MCF 10A (cell line): Measurements from ENCODE around the gene SUMO2. TPM values are rescaled to one million over a fixed set of nuclear protein-coding genes. Genes with fewer than 3 reads are reported as not detected.

Experiments used
- BruUV-seq: library from RNA; stranded (reverse); fragments of 400-500 nt; replicated peaks from 2 replicates; lab custom pipeline; 2021; lab: Mats Ljungman, UMichigan
- CTCF ChIA-PET: fragments of 300-600 bp; sonication (Branson Sonifier 250); formaldehyde crosslinking; extraction: SDS; loops from one replicate; lab custom pipeline; 2021; ENCODE audit warnings: antibody characterized with exemption, inconsistent platforms; lab: Yijun Ruan, JAX
- POLR2A ChIA-PET: fragments of 300-600, 350-650 bp; sonication (Branson Sonifier 250); formaldehyde crosslinking; extraction: SDS; loops from one replicate; lab custom pipeline; 2020; ENCODE audit warnings: antibody characterized with exemption, inconsistent platforms; lab: Yijun Ruan, JAX
- DNase-seq: peaks from one replicate; pipeline ENCODE4 v3.0.0-alpha.2; 2018; ENCODE audit not compliant: unreplicated experiment
- H3K27ac Mint-ChIP-seq: one replicate; pipeline ENCODE4 v1.8.0; 2022; ENCODE audit warnings: mild to moderate bottlenecking, low read depth, mixed read lengths; ENCODE audit not compliant: unreplicated experiment
- H3K27me3 Mint-ChIP-seq: one replicate; pipeline ENCODE4 v1.8.0; 2022; ENCODE audit warnings: mixed read lengths; ENCODE audit not compliant: insufficient read depth, unreplicated experiment
- H3K36me3 Mint-ChIP-seq: one replicate; pipeline ENCODE4 v1.8.0; 2022; ENCODE audit warnings: mild to moderate bottlenecking, moderate library complexity, mixed read lengths; ENCODE audit not compliant: insufficient read depth, unreplicated experiment
- H3K4me1 Mint-ChIP-seq: one replicate; pipeline ENCODE4 v1.8.0; 2022; ENCODE audit warnings: mixed read lengths; ENCODE audit not compliant: insufficient read depth, unreplicated experiment
- H3K4me3 Mint-ChIP-seq: one replicate; pipeline ENCODE4 v1.8.0; 2022; ENCODE audit warnings: mild to moderate bottlenecking, moderate library complexity, mixed read lengths; ENCODE audit not compliant: unreplicated experiment
- H3K9me3 Mint-ChIP-seq: one replicate; pipeline ENCODE4 v1.8.0; 2022; ENCODE audit warnings: mixed read lengths; ENCODE audit not compliant: unreplicated experiment
- intact Hi-C: fragments of 100-400 bp; cut with micrococcal nuclease; formaldehyde crosslinking; loops from 2 replicates; pipeline ENCODE4 v1.14.1; 2022
- total RNA-seq: library from RNA; stranded (reverse); gene quantifications from 2 replicates; pipeline ENCODE4 v1.2.3, GENCODE V29; 2022
- TF ChIP-seq, protein P1 (sequence below): fragments of 200-600 bp; IDR thresholded peaks from one replicate; pipeline ENCODE4 v1.8.0; 2022; ENCODE audit warnings: antibody characterized with exemption, mild to moderate bottlenecking; ENCODE audit not compliant: unreplicated experiment

SUMO2 gene
- total RNA-seq, 1 experiment from 2014 or later = 186 TPM

- peaks cover 6% of the 10 kb centered on the region for H3K9me3 Mint-ChIP-seq
- no TSS peak for BruUV-seq
- no peak for DNase-seq
- POLR2A ChIA-PET = interaction anchor here (0.6 to 2.4 kb wide), 23 partner anchors 10 to 308 kb away, joined by 3 to 19 read pairs (median 5); partner anchors contain the start of genes ARMC7, JPT1, KCTD2 and NUP85
- H3K4me3 Mint-ChIP-seq = peak overlapping the region; percentile 80
- peaks cover 58% of the 10 kb centered on the region for H3K36me3 Mint-ChIP-seq
- H3K27ac Mint-ChIP-seq = peak overlapping the region; percentile 77
- TF ChIP-seq, protein P1, sequence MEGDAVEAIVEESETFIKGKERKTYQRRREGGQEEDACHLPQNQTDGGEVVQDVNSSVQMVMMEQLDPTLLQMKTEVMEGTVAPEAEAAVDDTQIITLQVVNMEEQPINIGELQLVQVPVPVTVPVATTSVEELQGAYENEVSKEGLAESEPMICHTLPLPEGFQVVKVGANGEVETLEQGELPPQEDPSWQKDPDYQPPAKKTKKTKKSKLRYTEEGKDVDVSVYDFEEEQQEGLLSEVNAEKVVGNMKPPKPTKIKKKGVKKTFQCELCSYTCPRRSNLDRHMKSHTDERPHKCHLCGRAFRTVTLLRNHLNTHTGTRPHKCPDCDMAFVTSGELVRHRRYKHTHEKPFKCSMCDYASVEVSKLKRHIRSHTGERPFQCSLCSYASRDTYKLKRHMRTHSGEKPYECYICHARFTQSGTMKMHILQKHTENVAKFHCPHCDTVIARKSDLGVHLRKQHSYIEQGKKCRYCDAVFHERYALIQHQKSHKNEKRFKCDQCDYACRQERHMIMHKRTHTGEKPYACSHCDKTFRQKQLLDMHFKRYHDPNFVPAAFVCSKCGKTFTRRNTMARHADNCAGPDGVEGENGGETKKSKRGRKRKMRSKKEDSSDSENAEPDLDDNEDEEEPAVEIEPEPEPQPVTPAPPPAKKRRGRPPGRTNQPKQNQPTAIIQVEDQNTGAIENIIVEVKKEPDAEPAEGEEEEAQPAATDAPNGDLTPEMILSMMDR = no peak
- peaks cover 20% of the 10 kb centered on the region for H3K4me1 Mint-ChIP-seq
- CTCF ChIA-PET = interaction anchor here (0.7 to 1.4 kb wide), 4 partner anchors 9 to 122 kb away, joined by 4 to 6 read pairs (median 4); no protein-coding TSS in a partner anchor
- intact Hi-C loops = no loop called here
- H3K27me3 Mint-ChIP-seq = no peaks in the 10 kb centered on the region
Measured at GRCh38 chr17:75181110-75181509, 1.6 kb downstream of the SUMO2 start.

- intact Hi-C loops = no loop called here
- H3K27ac Mint-ChIP-seq = no peak overlapping the region
- H3K36me3 Mint-ChIP-seq = peaks cover 78% of the 10 kb centered on the region
- TF ChIP-seq, protein P1 = no peak
- H3K4me3 Mint-ChIP-seq = no peak overlapping the region
- BruUV-seq = no TSS peak
- H3K4me1 Mint-ChIP-seq = peaks cover 9% of the 10 kb centered on the region
- CTCF ChIA-PET = interaction anchor here (0.5 to 0.7 kb wide), 2 partner anchors 188 to 216 kb away, joined by 3 read pairs; no protein-coding TSS in a partner anchor
- DNase-seq = no peak
- H3K9me3 Mint-ChIP-seq = no peaks in the 10 kb centered on the region
- POLR2A ChIA-PET = interaction anchor here (0.8 kb wide), 1 partner anchor 28 kb away, joined by 4 read pairs; no protein-coding TSS in a partner anchor
- no peaks in the 10 kb centered on the region for H3K27me3 Mint-ChIP-seq
Measured at GRCh38 chr17:75178453-75178852, 4.3 kb downstream of the SUMO2 start.

- intact Hi-C loops = no loop called here
- ChIA-PET CTCF (interaction anchor here (0.6 to 1.5 kb wide), 4 partner anchors 23 to 62 kb away, joined by 3 to 4 read pairs (median 3); partner anchors contain the start of gene NT5C), POLR2A (interaction anchor here (0.6 to 1.4 kb wide), 3 partner anchors 22 to 191 kb away, joined by 4 to 9 read pairs (median 6); partner anchors contain the start of genes JPT1 and NUP85)
- Mint-ChIP-seq H3K27ac (no peak overlapping the region), H3K27me3 (no peaks in the 10 kb centered on the region), H3K4me3 (no peak overlapping the region), H3K36me3 (peaks cover 96% of the 10 kb centered on the region), H3K4me1 (peaks cover 5% of the 10 kb centered on the region), H3K9me3 (no peaks in the 10 kb centered on the region)
- no peak for DNase-seq
- TF ChIP-seq, protein P1 = no peak
- BruUV-seq = no TSS peak
Measured at GRCh38 chr17:75176625-75177024, 6.1 kb downstream of the SUMO2 start.

GRCh38 chr17:75174996-75175395, 7.8 kb downstream of the SUMO2 start:
- no peak overlapping the region for H3K4me3 Mint-ChIP-seq
- intact Hi-C loops = no loop called here
- CTCF ChIA-PET = interaction anchor here (0.8 to 10.6 kb wide), 3 partner anchors 27 to 61 kb away, joined by 4 to 136 read pairs (median 36); partner anchors contain the start of genes ARMC7 and NUP85
- BruUV-seq = no TSS peak
- H3K4me1 Mint-ChIP-seq = no peaks in the 10 kb centered on the region
- no peaks in the 10 kb centered on the region for H3K27me3 Mint-ChIP-seq
- peaks cover 98% of the 10 kb centered on the region for H3K36me3 Mint-ChIP-seq
- no peak overlapping the region for H3K27ac Mint-ChIP-seq
- DNase-seq = no peak
- H3K9me3 Mint-ChIP-seq = no peaks in the 10 kb centered on the region
- TF ChIP-seq, protein P1 = no peak
- POLR2A ChIA-PET = interaction anchor here (1.5 to 2.0 kb wide), 2 partner anchors 12 to 61 kb away, joined by 4 to 9 read pairs; no protein-coding TSS in a partner anchor
